ENCODE results near the gene OR10A5.

The OR10A5 gene

DNA sequence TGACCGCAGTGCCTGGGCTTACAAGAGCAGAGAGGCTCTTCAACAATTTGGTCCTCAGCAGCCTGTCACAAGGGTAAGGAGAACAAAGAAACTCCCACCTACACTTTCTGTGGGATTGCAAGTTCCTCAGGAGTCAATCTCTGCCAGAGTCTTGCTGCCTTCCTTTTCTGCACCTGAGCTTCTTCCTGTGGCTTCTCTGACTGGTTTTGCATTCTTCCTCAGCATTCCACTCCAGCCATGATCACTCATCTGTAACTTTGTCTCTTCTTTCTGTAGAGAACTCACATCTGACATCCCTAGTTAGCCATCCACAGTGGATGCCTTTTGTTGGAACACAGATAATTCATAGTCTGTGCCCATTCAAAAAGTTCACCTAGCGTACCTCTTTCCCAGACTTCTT lies 31.8 kb upstream of the OR10A5 start:
- Histone ChIP-seq H3K27ac (replicated peaks) (no peak overlapping the region), H3K4me3 (replicated peaks; ENCODE audit: insufficient read depth, low read length) (no peak overlapping the region), H3K27me3 (ENCODE audit: insufficient read depth, poor library complexity, severe bottlenecking) (no peaks in the 10 kb centered on the region)
- no peak for TF ChIP-seq GABPA (IDR thresholded peaks at IDR 0.05; ENCODE audit: low read depth)
- TF ChIP-seq, protein P1, sequence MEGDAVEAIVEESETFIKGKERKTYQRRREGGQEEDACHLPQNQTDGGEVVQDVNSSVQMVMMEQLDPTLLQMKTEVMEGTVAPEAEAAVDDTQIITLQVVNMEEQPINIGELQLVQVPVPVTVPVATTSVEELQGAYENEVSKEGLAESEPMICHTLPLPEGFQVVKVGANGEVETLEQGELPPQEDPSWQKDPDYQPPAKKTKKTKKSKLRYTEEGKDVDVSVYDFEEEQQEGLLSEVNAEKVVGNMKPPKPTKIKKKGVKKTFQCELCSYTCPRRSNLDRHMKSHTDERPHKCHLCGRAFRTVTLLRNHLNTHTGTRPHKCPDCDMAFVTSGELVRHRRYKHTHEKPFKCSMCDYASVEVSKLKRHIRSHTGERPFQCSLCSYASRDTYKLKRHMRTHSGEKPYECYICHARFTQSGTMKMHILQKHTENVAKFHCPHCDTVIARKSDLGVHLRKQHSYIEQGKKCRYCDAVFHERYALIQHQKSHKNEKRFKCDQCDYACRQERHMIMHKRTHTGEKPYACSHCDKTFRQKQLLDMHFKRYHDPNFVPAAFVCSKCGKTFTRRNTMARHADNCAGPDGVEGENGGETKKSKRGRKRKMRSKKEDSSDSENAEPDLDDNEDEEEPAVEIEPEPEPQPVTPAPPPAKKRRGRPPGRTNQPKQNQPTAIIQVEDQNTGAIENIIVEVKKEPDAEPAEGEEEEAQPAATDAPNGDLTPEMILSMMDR (IDR thresholded peaks at IDR 0.05; ENCODE audit: insufficient read depth, low read length) = no peak
- no peak for DNase-seq (ENCODE audit: low read depth in 1 of 2, low spot score in 1 of 2)

DNA sequence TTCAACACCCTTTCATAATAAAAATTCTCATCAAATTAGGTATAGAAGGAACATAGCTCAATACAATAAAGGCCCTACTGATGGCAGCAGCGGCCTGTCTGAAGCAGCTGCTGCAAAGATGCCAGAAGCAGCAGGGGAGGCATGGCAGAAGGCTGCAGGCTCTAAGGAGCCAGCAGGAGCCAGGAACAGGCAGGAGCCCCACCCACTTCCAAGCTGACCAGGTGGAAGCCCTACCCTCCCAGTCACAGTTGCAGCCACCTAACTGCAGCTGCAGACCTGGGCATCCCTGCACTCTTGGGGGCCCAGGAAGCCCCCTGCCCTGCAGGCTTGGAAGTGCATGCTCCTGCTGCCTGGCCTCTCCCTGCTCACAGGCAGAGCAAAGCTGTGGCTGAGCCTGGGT lies 27.8 kb upstream of the OR10A5 start:
- DNase-seq (ENCODE audit: low read depth in 1 of 2, low spot score in 1 of 2) = no peak
- no peaks in the 10 kb centered on the region for H3K27me3 ChIP-seq (ENCODE audit: insufficient read depth, poor library complexity, severe bottlenecking)
- H3K4me3 ChIP-seq (replicated peaks; ENCODE audit: insufficient read depth, low read length) = no peak overlapping the region
- TF ChIP-seq POLR2AphosphoS5 (IDR thresholded peaks at IDR 0.05; ENCODE audit: low read depth) (no peak), SPI1 (IDR thresholded peaks at IDR 0.05; ENCODE audit: borderline replicate concordance, low read depth) (no peak), GABPA (IDR thresholded peaks at IDR 0.05; ENCODE audit: low read depth) (no peak)
- TF ChIP-seq, protein P2, sequence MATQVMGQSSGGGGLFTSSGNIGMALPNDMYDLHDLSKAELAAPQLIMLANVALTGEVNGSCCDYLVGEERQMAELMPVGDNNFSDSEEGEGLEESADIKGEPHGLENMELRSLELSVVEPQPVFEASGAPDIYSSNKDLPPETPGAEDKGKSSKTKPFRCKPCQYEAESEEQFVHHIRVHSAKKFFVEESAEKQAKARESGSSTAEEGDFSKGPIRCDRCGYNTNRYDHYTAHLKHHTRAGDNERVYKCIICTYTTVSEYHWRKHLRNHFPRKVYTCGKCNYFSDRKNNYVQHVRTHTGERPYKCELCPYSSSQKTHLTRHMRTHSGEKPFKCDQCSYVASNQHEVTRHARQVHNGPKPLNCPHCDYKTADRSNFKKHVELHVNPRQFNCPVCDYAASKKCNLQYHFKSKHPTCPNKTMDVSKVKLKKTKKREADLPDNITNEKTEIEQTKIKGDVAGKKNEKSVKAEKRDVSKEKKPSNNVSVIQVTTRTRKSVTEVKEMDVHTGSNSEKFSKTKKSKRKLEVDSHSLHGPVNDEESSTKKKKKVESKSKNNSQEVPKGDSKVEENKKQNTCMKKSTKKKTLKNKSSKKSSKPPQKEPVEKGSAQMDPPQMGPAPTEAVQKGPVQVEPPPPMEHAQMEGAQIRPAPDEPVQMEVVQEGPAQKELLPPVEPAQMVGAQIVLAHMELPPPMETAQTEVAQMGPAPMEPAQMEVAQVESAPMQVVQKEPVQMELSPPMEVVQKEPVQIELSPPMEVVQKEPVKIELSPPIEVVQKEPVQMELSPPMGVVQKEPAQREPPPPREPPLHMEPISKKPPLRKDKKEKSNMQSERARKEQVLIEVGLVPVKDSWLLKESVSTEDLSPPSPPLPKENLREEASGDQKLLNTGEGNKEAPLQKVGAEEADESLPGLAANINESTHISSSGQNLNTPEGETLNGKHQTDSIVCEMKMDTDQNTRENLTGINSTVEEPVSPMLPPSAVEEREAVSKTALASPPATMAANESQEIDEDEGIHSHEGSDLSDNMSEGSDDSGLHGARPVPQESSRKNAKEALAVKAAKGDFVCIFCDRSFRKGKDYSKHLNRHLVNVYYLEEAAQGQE (IDR thresholded peaks at IDR 0.05; ENCODE audit: insufficient replicate concordance, low read depth) = no peak
- TF ChIP-seq, protein P1 (IDR thresholded peaks at IDR 0.05; ENCODE audit: insufficient read depth, low read length) = no peak
- H3K27ac ChIP-seq (replicated peaks) = no peak overlapping the region

DNA sequence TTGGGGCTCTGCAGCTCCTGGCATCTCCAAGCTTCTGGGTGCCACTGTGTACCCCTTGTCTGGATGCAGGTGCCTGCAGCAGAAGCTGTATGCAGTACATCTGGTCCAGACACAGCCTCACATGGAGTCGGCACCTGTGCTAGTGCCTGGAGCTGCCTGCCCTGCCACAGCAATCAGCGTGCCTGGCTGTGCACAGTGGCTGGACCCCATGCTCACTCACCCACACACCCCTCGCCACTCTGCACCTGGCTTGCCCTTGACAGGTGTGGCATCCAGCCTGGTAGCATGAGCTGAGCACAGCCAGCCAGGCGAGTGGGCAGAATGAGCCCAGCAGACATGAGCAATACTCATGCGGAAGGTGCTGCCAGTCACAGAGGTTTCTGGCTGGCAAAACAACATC lies 26.5 kb upstream of the OR10A5 start:
- no peak for TF ChIP-seq SPI1 (IDR thresholded peaks at IDR 0.05; ENCODE audit: borderline replicate concordance, low read depth)
- TF ChIP-seq GABPA (IDR thresholded peaks at IDR 0.05; ENCODE audit: low read depth) = no peak
- TF ChIP-seq, protein P1 (IDR thresholded peaks at IDR 0.05; ENCODE audit: insufficient read depth, low read length) = no peak
- no peak for TF ChIP-seq POLR2AphosphoS5 (IDR thresholded peaks at IDR 0.05; ENCODE audit: low read depth)
- TF ChIP-seq, protein P2 (IDR thresholded peaks at IDR 0.05; ENCODE audit: insufficient replicate concordance, low read depth) = no peak
- no peak for DNase-seq (ENCODE audit: low read depth in 1 of 2, low spot score in 1 of 2)
- no peak overlapping the region for H3K4me3 ChIP-seq (replicated peaks; ENCODE audit: insufficient read depth, low read length)

DNA sequence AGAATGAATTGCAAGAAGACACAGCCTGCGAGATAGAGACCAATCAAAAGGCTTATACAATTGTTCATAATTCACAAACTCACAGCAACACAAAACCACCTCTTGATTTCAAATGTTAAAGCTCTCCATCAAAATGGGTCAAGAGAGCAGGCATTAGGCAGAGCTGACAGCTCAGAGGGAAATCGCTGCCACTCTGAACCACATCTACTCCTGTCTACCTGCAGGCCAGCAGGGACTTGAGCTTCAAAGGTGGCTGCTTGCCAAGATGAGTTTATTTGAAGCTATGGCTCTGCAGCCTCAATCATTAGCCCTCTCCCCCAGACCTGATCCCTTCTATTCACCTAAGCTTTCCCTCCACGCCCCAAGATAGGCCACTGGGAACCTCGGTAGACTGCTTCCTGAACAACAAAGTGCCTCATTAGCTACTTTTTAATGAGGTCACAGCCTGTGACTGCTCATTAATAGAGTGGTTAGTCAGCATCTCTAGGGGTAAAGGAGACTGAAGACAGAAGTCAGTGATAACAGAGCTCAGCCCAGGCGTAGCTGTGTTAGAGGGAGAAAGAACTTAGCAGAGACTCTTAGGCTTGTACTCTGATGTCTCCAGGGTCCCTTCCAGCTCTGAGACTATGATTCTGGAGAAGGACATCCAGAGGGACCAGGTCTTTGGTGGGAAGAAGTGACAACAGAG lies 21.2 kb upstream of the OR10A5 start:
- Histone ChIP-seq H3K27ac (replicated peaks) (no peak overlapping the region), H3K27me3 (ENCODE audit: insufficient read depth, poor library complexity, severe bottlenecking) (no peaks in the 10 kb centered on the region), H3K4me3 (replicated peaks; ENCODE audit: insufficient read depth, low read length) (no peak overlapping the region)
- TF ChIP-seq GABPA (IDR thresholded peaks at IDR 0.05; ENCODE audit: low read depth) (no peak), SPI1 (IDR thresholded peaks at IDR 0.05; ENCODE audit: borderline replicate concordance, low read depth) (no peak), POLR2AphosphoS5 (IDR thresholded peaks at IDR 0.05; ENCODE audit: low read depth) (no peak)
- TF ChIP-seq, protein P1 (IDR thresholded peaks at IDR 0.05; ENCODE audit: insufficient read depth, low read length) = no peak
- TF ChIP-seq, protein P2 (IDR thresholded peaks at IDR 0.05; ENCODE audit: insufficient replicate concordance, low read depth) = no peak
- DNase-seq (ENCODE audit: low read depth in 1 of 2, low spot score in 1 of 2) = no peak

More for the DNA sequence above, 26.5 kb upstream of the OR10A5 start:
- Histone ChIP-seq H3K27me3 (ENCODE audit: insufficient read depth, poor library complexity, severe bottlenecking) (no peaks in the 10 kb centered on the region), H3K27ac (replicated peaks) (no peak overlapping the region)

Data from HL-60 (cell line).